ENCODE data around the gene ANO6.
"Not testable (repeated sequence)": the region's sequence is repeated elsewhere in the genome, so short reads cannot be mapped to it uniquely, and the experiment has no call there.

Gene ANO6

GRCh38 chr12:45243963-45244362 lies 28.1 kb downstream of the ANO6 start:
- DNase-seq (ENCODE audit: low spot score) = no peak

GRCh38 chr12:45244561-45245343 lies 28.9 kb downstream of the ANO6 start:
- DNase-seq (ENCODE audit: low spot score) = peak; percentile 54

GRCh38 chr12:45246236-45246635 lies 30.3 kb downstream of the ANO6 start:
- DNase-seq (ENCODE audit: low spot score) = no peak

- DNase-seq (ENCODE audit: low spot score) = no peak
Observed at GRCh38 chr12:45247589-45247988, 31.7 kb downstream of the ANO6 start.

GRCh38 chr12:45248095-45248494 lies 32.2 kb downstream of the ANO6 start:
- no peak for DNase-seq (ENCODE audit: low spot score)

- DNase-seq (ENCODE audit: low spot score) = no peak
Observed at GRCh38 chr12:45254254-45254653, 38.4 kb downstream of the ANO6 start.

- DNase-seq (ENCODE audit: low spot score) = no peak
Observed at GRCh38 chr12:45256721-45257120, 40.8 kb downstream of the ANO6 start.

- DNase-seq (ENCODE audit: low spot score) = no peak
Observed at GRCh38 chr12:45257185-45257930, 41.5 kb downstream of the ANO6 start.

- DNase-seq (ENCODE audit: low spot score) = no peak
Observed at GRCh38 chr12:45259675-45260074, 43.8 kb downstream of the ANO6 start.

GRCh38 chr12:45260104-45260815 lies 44.4 kb downstream of the ANO6 start:
- DNase-seq (ENCODE audit: low spot score) = no peak

- DNase-seq (ENCODE audit: low spot score) = no peak
Observed at GRCh38 chr12:45260854-45261253, 45.0 kb downstream of the ANO6 start.

GRCh38 chr12:45262185-45262584 lies 46.3 kb downstream of the ANO6 start:
- DNase-seq (ENCODE audit: low spot score) = not testable (repeated sequence)

GRCh38 chr12:45263587-45263986 lies 47.7 kb downstream of the ANO6 start:
- no peak for DNase-seq (ENCODE audit: low spot score)

- DNase-seq (ENCODE audit: low spot score) = peak; percentile 3
Observed at GRCh38 chr12:45268672-45269411, 52.9 kb downstream of the ANO6 start.

- no peak for DNase-seq (ENCODE audit: low spot score)
Observed at GRCh38 chr12:45269412-45269751, 53.5 kb downstream of the ANO6 start.

- DNase-seq (ENCODE audit: low spot score) = no peak
Observed at GRCh38 chr12:45270951-45271350, 55.1 kb downstream of the ANO6 start.

- no peak for DNase-seq (ENCODE audit: low spot score)
Observed at GRCh38 chr12:45273717-45274271, 57.9 kb downstream of the ANO6 start.

GRCh38 chr12:45276154-45276755 lies 60.4 kb downstream of the ANO6 start:
- DNase-seq (ENCODE audit: low spot score) = no peak

GRCh38 chr12:45278447-45278846 lies 62.6 kb downstream of the ANO6 start:
- DNase-seq (ENCODE audit: low spot score) = no peak

- no peak for DNase-seq (ENCODE audit: low spot score)
Observed at GRCh38 chr12:45279931-45280830, 64.3 kb downstream of the ANO6 start.
